Measurements from ENCODE around the gene CAPN11.
A peak's percentile ranks its signal among the peaks of the same experiment; 100 is the strongest.
"Not testable (repeated sequence)": the region's sequence is repeated elsewhere in the genome, so short reads cannot be mapped to it uniquely, and the experiment has no call there.

CAPN11 gene

GRCh38 chr6:44157152-44157521, 1.5 kb upstream of the CAPN11 start:
- DNase-seq, result no peak

- DNase-seq, result no peak
Measured at GRCh38 chr6:44161997-44162338, 3.3 kb downstream of the CAPN11 start.

GRCh38 chr6:44162876-44163625, 4.4 kb downstream of the CAPN11 start:
- DNase-seq, result no peak

- DNase-seq, result no peak
Measured at GRCh38 chr6:44166116-44166515, 7.5 kb downstream of the CAPN11 start.

- no peak for DNase-seq
Measured at GRCh38 chr6:44166591-44167184, 8.1 kb downstream of the CAPN11 start.

- DNase-seq, result no peak
Measured at GRCh38 chr6:44167567-44167966, 8.9 kb downstream of the CAPN11 start.

- no peak for DNase-seq
Measured at GRCh38 chr6:44169154-44169553, 10.5 kb downstream of the CAPN11 start.

- DNase-seq, result no peak
Measured at GRCh38 chr6:44169886-44170570, 11.4 kb downstream of the CAPN11 start.

GRCh38 chr6:44171899-44172546, 13.4 kb downstream of the CAPN11 start:
- DNase-seq, result no peak

GRCh38 chr6:44172731-44173500, 14.3 kb downstream of the CAPN11 start:
- peak; percentile 45 to 74 (median 64) for DNase-seq

GRCh38 chr6:44176130-44176761, 17.6 kb downstream of the CAPN11 start:
- no peak for DNase-seq

GRCh38 chr6:44176762-44177509, 18.3 kb downstream of the CAPN11 start:
- no peak for DNase-seq

- no peak for DNase-seq
Measured at GRCh38 chr6:44177691-44178423, 19.2 kb downstream of the CAPN11 start.

- no peak for DNase-seq
Measured at GRCh38 chr6:44178424-44179071, 19.9 kb downstream of the CAPN11 start.

- no peak for DNase-seq
Measured at GRCh38 chr6:44179072-44179536, 20.5 kb downstream of the CAPN11 start.

- DNase-seq, result no peak
Measured at GRCh38 chr6:44179648-44180047, 21.0 kb downstream of the CAPN11 start.

GRCh38 chr6:44180406-44180805, 21.8 kb downstream of the CAPN11 start:
- no peak for DNase-seq

GRCh38 chr6:44180886-44181285, 22.3 kb downstream of the CAPN11 start:
- DNase-seq, result no peak

- DNase-seq, result not testable (repeated sequence)
Measured at GRCh38 chr6:44181784-44182183, 23.2 kb downstream of the CAPN11 start.

- no peak for DNase-seq
Measured at GRCh38 chr6:44182911-44183390, 24.3 kb downstream of the CAPN11 start.

Data from T-helper 1 cell (primary cell).